NCI-H510A (cell line): ENCODE data around the gene PNCK.
"Not testable (repeated sequence)": the region's sequence is repeated elsewhere in the genome, so short reads cannot be mapped to it uniquely, and the experiment has no call there.

Experiments used
- DNase-seq: peaks from one replicate; lab custom pipeline; 2025; lab: John Stamatoyannopoulos, UW

Gene PNCK

DNA sequence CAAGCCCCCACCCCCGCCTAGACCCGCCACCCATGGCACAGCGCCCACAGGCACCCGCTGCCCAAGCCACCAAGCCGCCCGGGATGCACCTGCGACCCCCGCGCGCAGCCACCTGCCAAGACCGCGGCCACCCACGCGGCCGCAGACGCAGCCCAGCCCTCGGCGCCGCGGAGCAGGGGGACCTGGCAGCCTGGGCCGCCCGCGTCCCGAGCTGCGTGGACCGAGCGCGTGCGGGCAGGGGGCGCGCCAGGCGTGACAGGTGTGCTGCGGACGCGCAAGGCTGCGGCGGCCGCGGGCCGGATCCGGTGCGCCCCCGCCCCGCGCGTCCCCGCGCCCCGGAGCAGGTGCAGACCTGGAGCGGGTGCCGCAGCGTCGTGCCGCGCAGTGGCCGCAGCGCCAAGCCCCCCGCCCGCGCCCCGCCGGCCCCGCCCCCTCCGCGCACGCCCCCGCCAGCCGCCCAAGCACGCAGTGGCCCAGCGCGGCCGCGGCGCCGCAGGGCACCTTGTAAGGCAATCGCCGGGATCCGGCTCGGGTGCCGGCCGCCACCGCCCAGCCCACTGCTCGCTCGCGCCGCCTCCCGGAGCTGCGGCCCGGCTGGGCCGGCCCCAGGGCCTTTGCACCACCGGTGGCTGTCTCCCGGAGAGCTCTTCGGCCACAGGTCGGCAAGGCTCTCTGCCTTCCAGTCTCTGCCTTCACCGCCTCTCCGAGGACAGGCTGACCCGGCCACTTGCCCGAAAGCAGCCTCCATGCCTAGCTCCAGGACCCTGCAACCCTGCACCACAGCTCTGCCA lies at the start of gene PNCK:
PNCK (minus strand) TSS at position 386 of the 791 bp plus-strand sequence. CDS start 737 bp downstream, outside the sequence.
- no peak for DNase-seq

DNA sequence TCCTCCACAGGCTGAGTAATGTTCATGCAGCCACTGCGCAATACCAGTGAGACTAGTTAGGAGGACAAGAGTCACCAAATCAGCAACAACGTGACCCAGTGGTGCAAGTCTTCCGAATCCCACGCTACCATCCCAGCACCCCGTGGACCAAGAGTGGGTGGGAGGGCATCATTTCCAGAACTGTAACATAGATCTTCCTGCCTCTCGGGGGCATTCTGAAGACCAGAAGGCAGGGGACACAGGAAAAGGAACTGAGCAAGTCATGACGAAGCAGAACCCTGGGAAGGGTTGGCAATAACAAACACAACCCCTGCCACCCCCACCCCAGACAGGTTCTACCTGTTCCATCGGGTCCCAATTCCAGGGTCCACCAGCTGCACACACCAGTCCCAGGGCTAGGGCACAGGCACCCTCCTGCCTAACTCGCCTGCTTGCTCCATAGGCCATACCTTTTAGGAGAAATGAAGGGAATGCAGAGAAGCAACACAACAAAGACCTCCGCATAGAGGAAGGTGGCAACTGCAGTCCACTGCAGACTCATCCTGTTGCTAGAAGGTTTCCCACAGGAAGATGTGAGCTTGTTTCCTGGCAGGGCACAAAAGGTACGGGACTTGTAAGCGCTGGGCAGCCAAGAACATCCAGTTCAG lies 49.2 kb upstream of the PNCK start:
- DNase-seq: no peak

DNA sequence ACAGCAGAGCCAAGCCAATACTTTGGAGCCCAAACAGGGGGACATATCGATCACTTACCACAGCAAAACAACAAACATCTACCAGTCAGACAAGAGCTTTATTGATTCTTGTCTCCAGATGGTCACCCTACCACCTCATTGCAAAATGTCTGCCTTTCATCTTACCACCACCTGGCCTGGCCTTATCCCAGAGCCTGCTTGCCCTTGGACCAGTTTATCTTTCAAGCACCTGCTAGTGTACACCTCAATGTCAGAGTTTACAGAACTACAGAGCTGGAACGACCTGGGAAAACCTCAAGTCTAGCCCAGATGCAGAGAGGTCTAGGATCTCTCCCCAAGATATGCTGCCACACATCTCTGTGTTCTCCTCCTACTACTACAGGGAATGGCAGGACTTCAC lies 46.1 kb upstream of the PNCK start:
- DNase-seq: no peak

GRCh38 chrX:153719238-153719637 lies 45.6 kb upstream of the PNCK start:
- DNase-seq: no peak

- DNase-seq: no peak
Observed at GRCh38 chrX:153717445-153717844, 43.8 kb upstream of the PNCK start.

- no peak for DNase-seq
Observed at GRCh38 chrX:153714256-153714655, 40.6 kb upstream of the PNCK start.

- DNase-seq: no peak
Observed at GRCh38 chrX:153709726-153710674, 36.4 kb upstream of the PNCK start.

GRCh38 chrX:153708415-153708814 lies 34.8 kb upstream of the PNCK start:
- no peak for DNase-seq

GRCh38 chrX:153707406-153707805 lies 33.8 kb upstream of the PNCK start:
- DNase-seq: no peak

DNA sequence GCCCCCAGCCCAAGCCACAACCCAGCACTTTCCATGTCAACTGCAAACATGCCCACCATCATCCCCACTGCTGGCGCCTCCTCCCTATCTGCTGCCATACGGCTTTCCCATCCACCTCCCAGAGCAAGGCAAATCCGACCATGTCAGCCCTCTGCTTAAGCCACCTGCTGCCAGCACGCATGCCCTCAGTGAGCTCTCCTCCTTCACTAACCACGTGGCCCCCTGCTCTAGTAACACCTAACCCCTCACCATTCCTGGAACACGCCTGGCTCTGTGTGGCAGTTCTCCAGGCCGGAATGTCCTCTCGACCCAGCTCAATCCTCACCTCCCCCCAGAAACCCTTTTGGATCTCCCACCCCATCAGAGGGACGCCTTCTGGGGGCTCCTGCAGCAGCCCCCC lies 33.2 kb upstream of the PNCK start:
- DNase-seq: no peak

DNA sequence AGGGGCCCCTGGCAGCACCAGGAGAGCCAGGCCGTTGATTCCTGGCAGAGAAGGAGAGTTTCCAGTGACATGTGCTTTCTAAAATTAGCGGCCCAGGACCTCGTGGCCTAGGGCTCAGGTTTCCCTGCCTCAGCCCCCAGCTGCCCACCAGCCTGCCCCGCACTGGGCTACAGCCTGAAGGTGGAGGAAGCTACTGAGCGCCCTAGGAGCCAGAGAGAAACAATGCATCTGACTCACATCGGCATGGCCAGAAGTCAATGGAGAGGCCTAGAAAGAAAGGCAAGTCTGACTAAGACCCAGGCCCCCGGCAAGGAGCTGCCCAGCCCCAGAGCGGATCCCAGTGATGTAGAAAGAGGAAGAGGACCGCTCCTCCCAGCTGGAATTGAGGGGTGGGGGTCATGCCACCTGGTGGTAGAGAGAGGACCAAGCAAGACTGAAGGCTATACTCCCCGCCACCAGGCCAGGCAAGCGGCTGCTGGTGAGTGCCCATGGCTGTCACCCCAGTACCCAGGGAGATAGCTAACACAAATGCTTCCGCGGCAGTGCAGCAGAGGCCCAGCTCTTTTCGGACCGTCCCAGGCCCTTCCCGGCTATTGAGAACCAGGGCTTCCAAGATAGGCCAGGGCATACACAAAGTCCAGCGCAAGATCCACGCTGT lies 31.9 kb upstream of the PNCK start:
- not testable (repeated sequence) for DNase-seq

GRCh38 chrX:153704631-153705402 lies 31.2 kb upstream of the PNCK start:
- DNase-seq: not testable (repeated sequence)

DNA sequence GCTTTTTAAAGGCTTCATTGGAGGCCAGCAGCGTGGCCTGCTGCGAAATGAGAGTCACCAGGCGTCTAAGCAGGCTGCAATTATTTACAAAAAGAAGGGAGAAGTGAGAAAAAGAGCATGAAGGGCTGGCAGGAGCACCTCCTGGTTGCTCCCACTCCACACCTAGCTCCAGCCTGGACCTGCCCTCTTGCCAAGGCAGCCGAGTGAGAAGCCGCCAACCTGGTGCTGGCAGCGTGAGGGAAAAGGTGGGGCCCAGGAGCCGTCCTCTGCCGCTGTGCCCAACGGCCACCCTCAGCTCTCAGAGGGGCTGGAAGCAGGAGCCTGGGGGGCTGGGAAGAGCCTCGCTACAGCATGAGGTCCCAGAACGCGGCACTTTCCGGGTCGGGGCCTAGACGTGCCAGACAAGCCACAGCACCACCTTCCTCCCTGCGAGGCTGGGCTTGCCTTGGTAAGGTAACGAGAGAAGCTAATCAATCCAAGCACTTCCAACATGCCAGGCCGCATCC lies 30.5 kb upstream of the PNCK start:
- no peak for DNase-seq

DNA sequence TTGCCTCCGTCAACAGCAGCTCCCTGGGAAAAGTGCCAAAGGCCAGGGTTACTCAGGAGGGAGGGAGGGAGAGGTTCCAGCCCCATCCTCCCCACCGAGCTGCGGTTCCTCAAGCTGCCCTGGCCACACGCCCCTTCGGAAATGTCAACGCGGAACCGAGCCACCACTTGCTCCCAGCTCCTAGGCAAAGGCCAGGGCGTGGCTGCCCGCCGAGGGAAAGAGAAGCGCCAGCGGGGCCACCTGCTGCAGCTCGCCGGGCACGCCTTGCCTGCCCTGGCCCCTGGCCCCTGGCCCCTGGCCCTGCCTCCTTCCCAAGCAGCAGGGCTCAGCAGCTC lies 29.4 kb upstream of the PNCK start:
- DNase-seq: no peak

DNA sequence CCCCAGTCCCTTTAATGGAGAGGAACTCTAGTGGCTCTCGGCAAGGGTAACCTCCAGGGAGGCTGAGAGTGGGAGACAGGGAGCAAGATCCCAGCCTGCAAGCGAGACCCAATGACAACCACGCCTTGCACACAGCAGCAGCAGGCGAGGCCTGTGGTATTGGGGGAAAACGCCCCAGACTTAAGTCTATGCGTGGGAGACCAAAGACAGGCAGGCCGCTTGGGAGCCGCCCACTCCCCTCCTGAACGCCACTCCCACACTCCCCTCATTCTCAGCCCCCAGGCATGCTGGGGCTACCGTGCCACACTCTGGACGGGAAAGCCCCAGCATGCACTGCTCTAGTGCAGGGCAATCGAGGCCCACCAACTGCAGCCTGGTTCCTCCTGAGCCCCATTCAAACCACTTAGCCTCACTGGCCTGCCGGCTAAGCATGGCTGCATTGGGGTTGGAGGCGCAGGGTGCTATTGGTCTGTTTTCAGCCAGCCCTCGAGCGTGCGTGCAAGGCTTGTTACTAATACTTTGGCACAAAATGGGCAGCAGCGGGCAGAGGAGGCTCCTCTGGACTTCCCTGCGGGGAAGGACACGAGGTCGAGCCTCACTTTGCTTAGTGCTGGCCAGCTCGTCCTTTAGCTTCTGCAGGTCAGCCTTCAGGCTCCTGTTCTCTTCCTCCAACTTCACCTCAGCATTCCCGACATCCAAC lies 28.9 kb upstream of the PNCK start:
- DNase-seq: no peak

DNA sequence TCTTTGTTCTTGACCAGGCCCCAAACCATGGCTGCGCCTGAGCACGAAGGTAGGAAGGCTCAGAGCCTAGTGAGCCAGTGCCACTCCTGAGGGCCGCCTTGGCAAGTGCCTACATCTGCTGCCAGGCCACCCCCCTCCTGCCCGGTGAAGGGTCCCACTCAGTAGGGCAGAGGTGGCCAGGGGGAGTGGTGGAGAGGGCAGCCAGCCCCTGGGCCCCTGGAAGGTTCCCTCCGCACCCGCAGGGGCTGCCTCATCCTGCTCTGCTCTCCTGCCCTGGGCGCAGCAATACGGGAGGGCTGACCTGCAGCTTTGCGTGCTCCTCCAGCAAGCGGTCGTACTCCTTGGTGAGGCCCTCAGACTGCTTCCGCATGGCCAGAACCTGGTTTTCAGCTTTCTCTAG lies 28.1 kb upstream of the PNCK start:
- no peak for DNase-seq

GRCh38 chrX:153700967-153701366 lies 27.4 kb upstream of the PNCK start:
- DNase-seq: no peak

GRCh38 chrX:153700376-153700945 lies 26.8 kb upstream of the PNCK start:
- no peak for DNase-seq

- not testable (repeated sequence) for DNase-seq
Observed at GRCh38 chrX:153699784-153700371, 26.3 kb upstream of the PNCK start.
